Chondrocyte (in vitro differentiated cells): ENCODE data around the gene SCARF1. TPM values are rescaled to one million over a fixed set of nuclear protein-coding genes. Genes with fewer than 3 reads are reported as not detected.

ENCODE experiments used
- DNase-seq: peaks from one replicate; pipeline ENCODE4 v3.0.0; 2021; ENCODE audit warnings: mixed read lengths, low spot score
- H3K27ac Mint-ChIP-seq: one replicate; pipeline ENCODE4 v1.8.0; 2021; ENCODE audit warnings: mild to moderate bottlenecking, moderate library complexity, mixed read lengths; ENCODE audit not compliant: unreplicated experiment
- H3K27me3 Mint-ChIP-seq: 2 replicates; pipeline ENCODE4 v1.8.0; 2021; ENCODE audit warnings: low read depth, mixed read lengths
- H3K36me3 Mint-ChIP-seq: 2 replicates; pipeline ENCODE4 v1.8.0; 2021; ENCODE audit warnings: low read depth, mixed read lengths
- H3K4me1 Mint-ChIP-seq: 2 replicates; pipeline ENCODE4 v1.8.0; 2021; ENCODE audit warnings: low read depth, mild to moderate bottlenecking, mixed read lengths
- H3K4me3 Mint-ChIP-seq: one replicate; pipeline ENCODE4 v1.8.0; 2021; ENCODE audit warnings: mild to moderate bottlenecking, moderate library complexity, mixed read lengths; ENCODE audit not compliant: unreplicated experiment
- H3K9me3 Mint-ChIP-seq: 2 replicates; pipeline ENCODE4 v1.8.0; 2021; ENCODE audit warnings: low read depth, mixed read lengths
- CTCF ChIP-seq: fragments of 200-600 bp; sonication (generic); IDR thresholded peaks from 2 replicates; pipeline ENCODE4 v1.5.0; 2021; ENCODE audit warnings: antibody characterized with exemption, mild to moderate bottlenecking, moderate library complexity
- total RNA-seq: library from RNA; stranded (reverse); gene quantifications from 3 replicates; pipeline ENCODE4 v1.2.1, GENCODE V29; 2021

Gene SCARF1
- total RNA-seq, 1 donor from 2014 or later: 0.42 TPM

GRCh38 chr17:1646199-1646875 lies 805 bp upstream of the SCARF1 start:
- peaks cover 17% of the 10 kb centered on the region for H3K4me1 Mint-ChIP-seq

GRCh38 chr17:1644493-1645206 lies 882 bp downstream of the SCARF1 start:
- Mint-ChIP-seq H3K27ac (no peak overlapping the region), H3K27me3 (peaks cover 2% of the 10 kb centered on the region), H3K4me3 (peak overlapping the region; percentile 71), H3K4me1 (peaks cover 12% of the 10 kb centered on the region), H3K36me3 (no peaks in the 10 kb centered on the region), H3K9me3 (no peaks in the 10 kb centered on the region)
- no peak for DNase-seq
- no peak for TF ChIP-seq CTCF

More at GRCh38 chr17:1646199-1646875, 805 bp upstream of the SCARF1 start:
- DNase-seq: no peak
- Mint-ChIP-seq H3K4me3 (no peak overlapping the region), H3K27ac (no peak overlapping the region), H3K36me3 (peaks cover 2% of the 10 kb centered on the region), H3K9me3 (no peaks in the 10 kb centered on the region), H3K27me3 (peaks cover 2% of the 10 kb centered on the region)
- no peak for TF ChIP-seq CTCF

GRCh38 chr17:1643999-1644492 lies 1.5 kb downstream of the SCARF1 start:
- no peaks in the 10 kb centered on the region for H3K9me3 Mint-ChIP-seq
- no peak for DNase-seq
- H3K27ac Mint-ChIP-seq: no peak overlapping the region
- no peaks in the 10 kb centered on the region for H3K36me3 Mint-ChIP-seq
- H3K4me1 Mint-ChIP-seq: peaks cover 12% of the 10 kb centered on the region
- peak overlapping the region; percentile 71 for H3K4me3 Mint-ChIP-seq
- H3K27me3 Mint-ChIP-seq: peaks cover 2% of the 10 kb centered on the region
- no peak for TF ChIP-seq CTCF

- Mint-ChIP-seq H3K4me1 (peaks cover 12% of the 10 kb centered on the region), H3K36me3 (no peaks in the 10 kb centered on the region), H3K27ac (no peak overlapping the region), H3K4me3 (peak overlapping the region; percentile 71), H3K27me3 (peaks cover 2% of the 10 kb centered on the region), H3K9me3 (no peaks in the 10 kb centered on the region)
- DNase-seq: no peak
- TF ChIP-seq CTCF: peak; percentile 68
These were observed 2.1 kb downstream of the SCARF1 start for GRCh38 chr17:1643293-1643998.

GRCh38 chr17:1641065-1641403 lies 4.5 kb downstream of the SCARF1 start:
- Mint-ChIP-seq H3K36me3 (no peaks in the 10 kb centered on the region), H3K4me3 (no peak overlapping the region), H3K4me1 (peaks cover 8% of the 10 kb centered on the region), H3K9me3 (no peaks in the 10 kb centered on the region), H3K27ac (no peak overlapping the region), H3K27me3 (peaks cover 2% of the 10 kb centered on the region)
- peak; percentile 13 for TF ChIP-seq CTCF
- DNase-seq: no peak
